Transverse colon (tissue), 4 donors: ENCODE data around the gene TMBIM1. TPM values are rescaled to one million over a fixed set of nuclear protein-coding genes. Genes with fewer than 3 reads are reported as not detected.

Source experiments
- DNase-seq: peaks from one replicate; pipeline ENCODE4 v3.0.0-alpha.2; 2019
- H3K27ac ChIP-seq, 4 donors: fragments of 200-600 bp; sonication (generic); 2 replicates each; pipeline ENCODE4 v1.5.1; 2016 to 2018; ENCODE audit warnings: inconsistent platforms in 4 of 4
- H3K27me3 ChIP-seq: fragments of 200-600 bp; sonication (generic); 2 replicates; pipeline ENCODE4 v1.5.1; 2017; ENCODE audit warnings: inconsistent platforms
- H3K36me3 ChIP-seq, 4 donors: fragments of 200-600 bp; sonication (generic); 2 replicates each; pipeline ENCODE4 v1.5.1; 2017 to 2019; ENCODE audit warnings: inconsistent platforms in 4 of 4
- H3K4me1 ChIP-seq, 4 donors: fragments of 200-600 bp; sonication (generic); 2 replicates each; pipeline ENCODE4 v1.5.1; 2017 to 2020; ENCODE audit warnings: inconsistent platforms in 4 of 4
- H3K4me3 ChIP-seq, 4 donors: fragments of 200-600 bp; sonication (generic); 1 replicate in 1 of 4; 2 replicates in 3 of 4; pipeline versions ENCODE4 v1.5.1 to v1.6.1; 2017 to 2019; ENCODE audit warnings: inconsistent platforms in 4 of 4
- H3K9me3 ChIP-seq, 2 donors: fragments of 200-600 bp; sonication (generic); 2 replicates each; pipeline ENCODE4 v1.5.1; 2017 to 2019; ENCODE audit warnings: inconsistent platforms in 2 of 2
- EP300 ChIP-seq: sonication (generic); formaldehyde crosslinking; IDR thresholded peaks from one replicate; pipeline ENCODE4 v1.6.1; 2017; ENCODE audit warnings: antibody characterized with exemption, low read depth
- POLR2A ChIP-seq: fragments of 450-650 bp; IDR thresholded peaks from one replicate; pipeline ENCODE4 v1.6.1; 2016; ENCODE audit warnings: antibody characterized with exemption, mild to moderate bottlenecking, moderate library complexity
- POLR2AphosphoS5 ChIP-seq, 3 donors: sonication (generic); formaldehyde crosslinking; IDR thresholded peaks; one replicate each; pipeline ENCODE4 v1.6.1; 2016; ENCODE audit warnings: antibody characterized with exemption in 3 of 3
- WGBS, 2 donors: methylation state at CpG; one replicate each; pipeline ENCODE4 v1.1.5; 2018; ENCODE audit warnings: low coverage in 1 of 2; 5-methylcytosine and 5-hydroxymethylcytosine counted together
- in situ Hi-C, 4 donors: fragments of 200-750 bp; cut with MboI; loops; one replicate each; pipeline versions ENCODE4 v1.15.0 to v1.15.1; 2017; ENCODE audit warnings: low sequenced_read_pairs in 3 of 4, low pct_ligation_motif_present in 1 of 4, low pct_unique_long_range_greater_than_20kb in 1 of 4
- intact Hi-C: fragments of 100-400 bp; cut with DNase I; formaldehyde crosslinking; loops from one replicate; pipeline ENCODE4 v1.15.1; 2023; ENCODE audit warnings: low total_unique reads
- total RNA-seq, 4 donors: library from RNA; depleted of rRNA; stranded (reverse); fragments of >200 nt; gene quantifications; one replicate each; pipeline ENCODE4 v1.1.0, GENCODE V29; 2016
- TF ChIP-seq, protein P1 (sequence below), 5 experiments: fragments of 200-600 bp in 3 of 5; fragments of 450-650 bp in 2 of 5; sonication (generic) in 3 of 5; IDR thresholded peaks; 1 replicate in 2 of 5; 2 replicates in 3 of 5; pipeline ENCODE4 v1.5.1; 2016 to 2017; ENCODE audit warnings: antibody characterized with exemption in 5 of 5, inconsistent platforms in 3 of 5, mild to moderate bottlenecking in 2 of 5, moderate library complexity in 1 of 5

Gene TMBIM1
- total RNA-seq, 4 donors from 2014 or later: 80.0 to 356 (median 200) TPM

DNA sequence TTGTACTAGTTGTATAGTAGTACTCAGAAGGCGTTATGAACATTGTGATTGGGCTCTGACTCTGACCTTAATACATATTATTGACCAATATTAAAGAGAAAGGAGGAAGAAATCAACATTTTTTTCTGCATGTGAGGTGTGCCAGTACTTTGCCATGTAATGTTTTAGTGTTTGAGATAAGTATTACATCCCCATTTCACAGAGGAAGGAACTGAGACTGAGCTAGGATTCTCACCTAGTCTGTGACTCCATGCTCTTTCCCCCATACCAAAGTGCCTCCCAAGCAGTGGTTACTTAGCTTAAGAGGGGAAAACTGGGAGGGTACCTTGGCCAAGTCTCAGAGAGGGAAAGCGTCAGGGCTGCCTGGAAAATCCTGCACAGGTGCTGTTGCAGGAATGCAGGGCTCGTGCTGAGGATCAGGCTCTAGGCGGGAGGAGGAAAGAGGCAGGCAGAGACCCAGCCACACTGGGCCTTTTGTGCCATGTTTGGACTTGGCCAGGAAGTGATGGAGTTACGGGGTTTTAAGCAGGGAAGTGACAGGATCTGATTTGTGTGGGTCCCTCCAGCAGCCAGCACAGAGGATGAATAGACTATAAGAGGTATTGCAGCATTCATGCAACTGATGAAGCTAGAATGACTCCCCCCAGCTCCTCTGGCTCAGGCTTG is 20.3 kb downstream of the TMBIM1 start:
- H3K4me3 ChIP-seq: peak overlapping the region in 1 of 4 donors; percentile 98
- intact Hi-C loops (loop anchor here (1.0 kb wide), 1 partner anchor 124 kb away; no protein-coding TSS in a partner anchor), in situ Hi-C loops (no loop called here)
- TF ChIP-seq POLR2A (no peak), EP300 (no peak), POLR2AphosphoS5 (IDR thresholded peaks at IDR 0.05) (no peak)
- TF ChIP-seq, protein P1, sequence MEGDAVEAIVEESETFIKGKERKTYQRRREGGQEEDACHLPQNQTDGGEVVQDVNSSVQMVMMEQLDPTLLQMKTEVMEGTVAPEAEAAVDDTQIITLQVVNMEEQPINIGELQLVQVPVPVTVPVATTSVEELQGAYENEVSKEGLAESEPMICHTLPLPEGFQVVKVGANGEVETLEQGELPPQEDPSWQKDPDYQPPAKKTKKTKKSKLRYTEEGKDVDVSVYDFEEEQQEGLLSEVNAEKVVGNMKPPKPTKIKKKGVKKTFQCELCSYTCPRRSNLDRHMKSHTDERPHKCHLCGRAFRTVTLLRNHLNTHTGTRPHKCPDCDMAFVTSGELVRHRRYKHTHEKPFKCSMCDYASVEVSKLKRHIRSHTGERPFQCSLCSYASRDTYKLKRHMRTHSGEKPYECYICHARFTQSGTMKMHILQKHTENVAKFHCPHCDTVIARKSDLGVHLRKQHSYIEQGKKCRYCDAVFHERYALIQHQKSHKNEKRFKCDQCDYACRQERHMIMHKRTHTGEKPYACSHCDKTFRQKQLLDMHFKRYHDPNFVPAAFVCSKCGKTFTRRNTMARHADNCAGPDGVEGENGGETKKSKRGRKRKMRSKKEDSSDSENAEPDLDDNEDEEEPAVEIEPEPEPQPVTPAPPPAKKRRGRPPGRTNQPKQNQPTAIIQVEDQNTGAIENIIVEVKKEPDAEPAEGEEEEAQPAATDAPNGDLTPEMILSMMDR (IDR thresholded peaks at IDR 0.05): no peak
- peaks cover 26 to 59% (median 44%) of the 10 kb centered on the region in 4 donors for H3K4me1 ChIP-seq
- no peaks in the 10 kb centered on the region for H3K27me3 ChIP-seq
- 41 to 57% methylated on average over 2 to 5 of the region's 5 CpGs for WGBS, 2 donors
- no peak for DNase-seq
- H3K9me3 ChIP-seq: no peaks in the 10 kb centered on the region
- peaks cover 0 to 26% (median 14%) of the 10 kb centered on the region in 4 donors for H3K36me3 ChIP-seq
- peak overlapping the region; percentile 85 to 89 (median 88) for H3K27ac ChIP-seq

DNA sequence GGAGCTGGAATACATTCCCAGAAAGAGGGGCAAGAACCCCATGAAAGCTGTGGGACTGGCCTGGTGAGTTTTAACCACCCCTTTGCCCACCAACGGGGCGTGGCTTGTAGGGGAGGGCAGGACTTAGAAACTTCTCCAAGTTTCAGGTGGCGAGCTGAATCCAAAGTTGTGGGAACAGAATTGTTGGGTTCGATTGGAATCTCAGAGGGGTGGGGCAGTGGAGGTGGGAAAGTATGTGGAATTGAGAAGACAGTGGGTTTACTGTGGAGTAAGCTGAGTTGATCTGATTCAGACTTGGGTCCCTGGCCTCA is 20.9 kb downstream of the TMBIM1 start:
- in situ Hi-C loops (no loop called here), intact Hi-C loops (loop anchor here (1.0 kb wide), 1 partner anchor 125 kb away; no protein-coding TSS in a partner anchor)
- DNase-seq: peak; percentile 62
- 22 to 52% methylated on average over 3 to 4 of the region's 4 CpGs for WGBS, 2 donors
- Histone ChIP-seq H3K27ac (peak overlapping the region; percentile 85 to 89 (median 88)), H3K27me3 (no peaks in the 10 kb centered on the region), H3K4me3 (peak overlapping the region in 3 of 4 donors; percentile 63 to 98 (median 82)), H3K36me3 (peaks cover 0 to 26% (median 13%) of the 10 kb centered on the region in 4 donors), H3K4me1 (peaks cover 26 to 59% (median 44%) of the 10 kb centered on the region in 4 donors), H3K9me3 (no peaks in the 10 kb centered on the region)
- no peak for TF ChIP-seq POLR2AphosphoS5 (IDR thresholded peaks at IDR 0.05)
- TF ChIP-seq POLR2A: no peak
- TF ChIP-seq EP300: no peak
- TF ChIP-seq, protein P1 (IDR thresholded peaks at IDR 0.05): no peak

DNA sequence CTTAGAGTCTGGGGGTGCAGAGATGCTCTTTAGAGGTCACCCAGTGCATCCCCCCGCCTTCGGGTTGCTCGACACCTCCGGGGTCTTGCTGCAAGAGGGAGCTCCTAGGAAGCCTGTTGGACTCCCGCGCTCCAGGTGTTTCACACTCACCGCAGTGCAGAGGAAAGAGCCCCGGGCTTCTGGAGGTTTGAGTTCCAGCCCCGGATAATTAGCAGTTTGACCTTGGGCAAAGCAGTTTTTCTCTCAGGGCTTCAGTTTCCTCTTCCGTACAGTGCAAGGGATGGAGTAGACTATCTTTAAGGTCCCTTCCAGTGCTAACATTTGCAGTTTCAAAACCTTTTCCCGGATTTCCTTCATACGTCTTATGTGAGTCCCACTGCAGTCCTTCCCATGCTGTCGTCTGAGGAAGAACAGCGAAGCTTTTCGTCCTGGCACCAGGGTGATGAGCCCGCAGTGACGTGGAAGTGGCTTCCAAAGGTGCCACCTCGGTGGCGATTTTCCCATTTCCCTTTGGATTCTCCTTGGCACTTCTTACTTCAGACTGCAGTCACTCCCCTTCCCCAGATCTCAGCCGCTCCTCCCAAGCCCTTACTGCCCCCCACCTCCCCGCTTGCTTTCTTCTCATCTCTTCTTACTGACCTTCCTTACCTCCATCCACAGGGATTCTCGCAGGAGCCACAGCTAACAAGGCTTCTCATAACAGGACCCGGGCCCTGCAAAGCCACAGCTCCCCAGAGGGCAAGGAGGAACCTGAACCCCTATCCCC is 21.4 kb downstream of the TMBIM1 start:
- intact Hi-C loops: loop anchor here (1.0 kb wide), 1 partner anchor 125 kb away; no protein-coding TSS in a partner anchor
- in situ Hi-C loops: no loop called here
- Histone ChIP-seq H3K4me3 (peak overlapping the region; percentile 63 to 98 (median 84)), H3K27me3 (no peaks in the 10 kb centered on the region), H3K4me1 (peaks cover 26 to 59% (median 44%) of the 10 kb centered on the region in 4 donors), H3K9me3 (no peaks in the 10 kb centered on the region), H3K27ac (peak overlapping the region; percentile 85 to 89 (median 88)), H3K36me3 (peaks cover 0 to 28% (median 13%) of the 10 kb centered on the region in 4 donors)
- WGBS, 2 donors: 4% methylated on average over 14 to 23 of the region's 23 CpGs
- TF ChIP-seq POLR2A: peak; percentile 6
- peak in 2 of 3 donors; percentile 21 to 38 for TF ChIP-seq POLR2AphosphoS5 (IDR thresholded peaks at IDR 0.05)
- TF ChIP-seq EP300: no peak
- peak; percentile 43 for DNase-seq

DNA sequence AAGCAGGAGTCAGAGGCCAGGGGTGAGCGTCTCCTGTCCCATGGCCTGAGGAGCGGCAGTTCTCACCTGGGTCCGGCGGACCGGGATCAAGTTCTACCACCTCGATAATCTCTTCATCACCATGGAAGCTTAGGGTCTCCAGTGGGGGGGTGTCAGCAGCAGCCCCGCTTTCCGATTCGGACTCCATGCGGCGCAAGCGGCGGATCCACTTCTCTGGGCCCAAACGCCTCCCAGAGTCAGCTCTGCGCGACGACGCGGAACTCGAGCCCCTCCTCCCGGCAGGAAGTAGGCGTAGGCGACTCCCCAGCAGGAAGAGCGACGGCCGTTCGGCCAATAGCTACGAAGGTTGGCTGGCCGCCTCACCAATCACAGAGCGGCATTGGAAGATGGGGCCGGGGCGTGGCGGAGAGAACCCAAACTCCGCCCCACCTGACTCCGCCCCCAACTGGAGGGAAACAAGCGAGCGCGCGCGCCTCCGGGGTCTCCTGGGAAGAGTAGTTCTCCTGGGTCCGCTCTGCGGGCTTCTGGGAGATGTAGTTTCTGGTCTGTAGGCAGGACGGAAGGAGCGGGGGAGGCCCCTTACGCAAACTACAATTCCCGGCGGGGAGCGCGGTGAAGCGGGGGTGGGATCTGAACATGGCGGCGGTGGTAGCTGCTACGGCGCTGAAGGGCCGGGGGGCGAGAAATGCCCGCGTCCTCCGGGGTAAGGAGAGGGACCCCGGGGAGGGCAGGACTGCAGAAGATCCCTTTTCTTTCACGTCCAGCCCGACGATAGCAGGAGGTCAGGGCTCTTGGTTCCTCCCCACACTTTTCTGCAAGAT is 22.2 kb downstream of the TMBIM1 start, which contains the start of the genes AAMP and PNKD:
Gene AAMP, minus strand, starts transcription at position 238 of the 821 bp plus-strand sequence. Its CDS starts 51 bp downstream, at position 187.
Gene PNKD, plus strand, starts transcription at position 620 of the 821 bp plus-strand sequence. Its CDS starts 17 bp downstream, at position 637.
- TF ChIP-seq EP300: no peak
- TF ChIP-seq POLR2AphosphoS5 (IDR thresholded peaks at IDR 0.05): peak; percentile 80 to 93 (median 91)
- TF ChIP-seq, protein P1 (IDR thresholded peaks at IDR 0.05): peak in 1 of 5 experiments; percentile 18
- peak; percentile 84 for TF ChIP-seq POLR2A
- Histone ChIP-seq H3K4me1 (peaks cover 29 to 65% (median 50%) of the 10 kb centered on the region in 4 donors), H3K27me3 (no peaks in the 10 kb centered on the region), H3K4me3 (peak within 1 kb of the TSS; percentile 67 to 98 (median 84)), H3K36me3 (peaks cover 0 to 23% (median 11%) of the 10 kb centered on the region in 4 donors), H3K27ac (peak within 1 kb of the TSS; percentile 87 to 94 (median 88)), H3K9me3 (no peaks in the 10 kb centered on the region)
- in situ Hi-C loops: no loop called here
- DNase-seq: peak; percentile 100
- intact Hi-C loops: no loop called here
- WGBS, 2 donors: 0 to 1% methylated on average over 2 to 53 of the region's 64 CpGs
